GM12878 (cell line): Measurements from ENCODE around the gene SETD1A. TPM values are rescaled to one million over a fixed set of nuclear protein-coding genes. Genes with fewer than 3 reads are reported as not detected.

Experiments
- IKZF1 ChIP-seq: fragments of 450-650 bp; conservative IDR thresholded peaks from 2 replicates; pipeline ENCODE4 v1.6.1; 2017; ENCODE audit warnings: antibody characterized with exemption, mild to moderate bottlenecking
- IKZF2 ChIP-seq, 2 experiments: fragments of 450-650 bp; IDR thresholded peaks; 2 replicates each; pipeline ENCODE4 v1.6.1; 2017; ENCODE audit warnings: mild to moderate bottlenecking in 2 of 2, moderate library complexity in 2 of 2
- MEF2B ChIP-seq: fragments of 450-650 bp; IDR thresholded peaks from 2 replicates; pipeline ENCODE4 v1.6.1; 2018; ENCODE audit warnings: mild to moderate bottlenecking, moderate library complexity; ENCODE audit not compliant: partially characterized antibody, poor library complexity, severe bottlenecking
- POU2F2 ChIP-seq: IDR thresholded peaks from 3 replicates; pipeline ENCODE4 v1.6.1; 2011; ENCODE audit warnings: low read depth, mild to moderate bottlenecking, low read length, borderline replicate concordance
- RAD21 ChIP-seq: IDR thresholded peaks from 2 replicates; pipeline ENCODE4 v1.6.1; 2011; ENCODE audit warnings: mild to moderate bottlenecking, low read depth, low read length, moderate library complexity; ENCODE audit not compliant: insufficient read depth
- RUNX3 ChIP-seq: IDR thresholded peaks from 2 replicates; pipeline ENCODE4 v1.6.1; 2012; ENCODE audit warnings: low read length, inconsistent platforms
- ZNF592 ChIP-seq: fragments of 450-650 bp; IDR thresholded peaks from 2 replicates; pipeline ENCODE4 v1.6.1; 2017; ENCODE audit warnings: mild to moderate bottlenecking, moderate library complexity
- polyA plus RNA-seq, 11 experiments: library from polyadenylated mRNA; depleted of rRNA in 4 of 11; unstranded in 6 of 11; stranded (reverse) in 5 of 11; fragments of >200 nt; fragmentation: Nextera tagmentation in 4 of 11; fragmentation: Illumina TruSeq in 1 of 11; extraction: Ambion mirVana in 4 of 11; extraction: Trizol in 1 of 11; gene quantifications; 1 replicate in 1 of 11; 2 replicates in 10 of 11; pipeline versions ENCODE4 v1.2.1 to v1.2.3, GENCODE V29; 2011 to 2016; ENCODE audit warnings: inconsistent platforms in 2 of 11, missing spikeins in 2 of 11, low read depth in 1 of 11
- total RNA-seq, 4 experiments: library from RNA; depleted of rRNA in 3 of 4; stranded (reverse); fragments of >200 nt in 3 of 4; fragmentation: Illumina TruSeq in 1 of 4; extraction: Trizol in 1 of 4; gene quantifications; 2 replicates each; pipeline versions ENCODE4 v1.2.1 to v1.2.3, GENCODE V29; 2013 to 2021

Gene SETD1A
- total and polyA plus RNA-seq, 10 of the 15 experiments (the other 5 are each of a cell fraction or from before 2014, with no cell fraction given), result 0.02 to 25.9 (median 4.9) TPM

GRCh38 chr16:30984669-30985400, 27.3 kb downstream of the SETD1A start, which contains the start of gene HSD3B7 (continued):
- TF ChIP-seq ZNF592, result 0 out of 2 replicates have a peak, but pooled peaks have one; percentile 58
- TF ChIP-seq RUNX3, result peak; percentile 63
- TF ChIP-seq IKZF2 (IDR thresholded peaks at IDR 0.05), result peak; percentile 24 to 38; a peak in 2 of 4 replicates
- TF ChIP-seq MEF2B, result no peak
- peak; percentile 58 for TF ChIP-seq IKZF1
- peak; percentile 89 for TF ChIP-seq RAD21
- TF ChIP-seq POU2F2, result 0 out of 3 replicates have a peak, but pooled peaks have one; percentile 40
- TF ChIP-seq, all 136 proteins: peak for 17
